ENCODE data around the gene HPS5. TPM values are rescaled to one million over a fixed set of nuclear protein-coding genes. Genes with fewer than 3 reads are reported as not detected.

Gene HPS5
- polyA plus RNA-seq, 1 donor (not counting 4 experiments of a cell fraction or from before 2014, with no cell fraction given): 20.9 TPM

GRCh38 chr11:18233912-18234311 lies 88.0 kb downstream of the HPS5 start:
- Histone ChIP-seq H3K27me3 (ENCODE audit: control insufficient read depth, extremely low read depth, insufficient read depth, low read length) (peaks cover 5% of the 10 kb centered on the region), H3K27ac (ENCODE audit: control insufficient read depth, insufficient read depth, low read length) (no peak overlapping the region), H3K4me3 (ENCODE audit: control insufficient read depth in 2 of 3, extremely low read depth in 1 of 3, insufficient read depth in 2 of 3, low read depth in 1 of 3, low read length in 3 of 3) (no peak overlapping the region), H3K9me1 (ENCODE audit: control insufficient read depth, extremely low read depth, insufficient read depth, low read length) (no peaks in the 10 kb centered on the region), H3K9ac (ENCODE audit: control insufficient read depth, extremely low read depth, insufficient read depth, low read length) (no peak overlapping the region), H3K79me2 (ENCODE audit: control insufficient read depth, insufficient read depth, low read length) (no peaks in the 10 kb centered on the region), H2AFZ (ENCODE audit: control insufficient read depth, low read length) (no peak overlapping the region), H3K36me3 (ENCODE audit: control insufficient read depth in 2 of 2, extremely low read depth in 1 of 2, insufficient read depth in 2 of 2, low read length in 2 of 2) (no peaks in the 10 kb centered on the region), H3K4me2 (ENCODE audit: control insufficient read depth, extremely low read depth, insufficient read depth, low read depth, low read length) (no peak overlapping the region), H4K20me1 (ENCODE audit: control insufficient read depth, extremely low read depth, insufficient read depth, low read length) (no peaks in the 10 kb centered on the region), H3K9me3 (ENCODE audit: control insufficient read depth, low read depth, low read length) (no peaks in the 10 kb centered on the region), H3K4me1 (ENCODE audit: control insufficient read depth, extremely low read depth, insufficient read depth, low read length) (no peaks in the 10 kb centered on the region)
- dilution Hi-C loops (cut with MboI; ENCODE audit: extremely low pct_ligation_motif_present, low sequenced_read_pairs): no loop called here
- DNase-seq (ENCODE audit: low read depth, low spot score) (no peak), FAIRE-seq (no peak)
- no peak for TF ChIP-seq CTCF (optimal IDR thresholded peaks at IDR 0.05 in 1 of 3, IDR thresholded peaks at IDR 0.05 in 1 of 3, conservative IDR thresholded peaks at IDR 0.05 in 1 of 3; ENCODE audit: extremely low read depth in 1 of 3, insufficient read depth in 2 of 3, low read length in 3 of 3)
- no peak for TF ChIP-seq EZH2 (IDR thresholded peaks at IDR 0.05; ENCODE audit: low read length)

GRCh38 chr11:18230859-18231258 lies 91.1 kb downstream of the HPS5 start:
- Histone ChIP-seq H3K36me3 (ENCODE audit: control insufficient read depth in 2 of 2, extremely low read depth in 1 of 2, insufficient read depth in 2 of 2, low read length in 2 of 2) (no peaks in the 10 kb centered on the region), H3K9ac (ENCODE audit: control insufficient read depth, extremely low read depth, insufficient read depth, low read length) (no peak overlapping the region), H3K79me2 (ENCODE audit: control insufficient read depth, insufficient read depth, low read length) (no peaks in the 10 kb centered on the region), H3K4me1 (ENCODE audit: control insufficient read depth, extremely low read depth, insufficient read depth, low read length) (no peaks in the 10 kb centered on the region), H3K4me2 (ENCODE audit: control insufficient read depth, extremely low read depth, insufficient read depth, low read depth, low read length) (no peak overlapping the region), H3K4me3 (ENCODE audit: control insufficient read depth in 2 of 3, extremely low read depth in 1 of 3, insufficient read depth in 2 of 3, low read depth in 1 of 3, low read length in 3 of 3) (no peak overlapping the region), H3K27me3 (ENCODE audit: control insufficient read depth, extremely low read depth, insufficient read depth, low read length) (peaks cover 5% of the 10 kb centered on the region), H2AFZ (ENCODE audit: control insufficient read depth, low read length) (no peak overlapping the region), H3K27ac (ENCODE audit: control insufficient read depth, insufficient read depth, low read length) (no peak overlapping the region), H4K20me1 (ENCODE audit: control insufficient read depth, extremely low read depth, insufficient read depth, low read length) (no peaks in the 10 kb centered on the region), H3K9me1 (ENCODE audit: control insufficient read depth, extremely low read depth, insufficient read depth, low read length) (no peaks in the 10 kb centered on the region), H3K9me3 (ENCODE audit: control insufficient read depth, low read depth, low read length) (no peaks in the 10 kb centered on the region)
- DNase-seq (ENCODE audit: low read depth, low spot score): no peak
- no peak for FAIRE-seq
- TF ChIP-seq EZH2 (IDR thresholded peaks at IDR 0.05; ENCODE audit: low read length) (no peak), CTCF (optimal IDR thresholded peaks at IDR 0.05 in 1 of 3, IDR thresholded peaks at IDR 0.05 in 1 of 3, conservative IDR thresholded peaks at IDR 0.05 in 1 of 3; ENCODE audit: extremely low read depth in 1 of 3, insufficient read depth in 2 of 3, low read length in 3 of 3) (no peak)
- dilution Hi-C loops (cut with MboI; ENCODE audit: extremely low pct_ligation_motif_present, low sequenced_read_pairs): no loop called here
